A549 (cell line): ENCODE measurements around the gene CTAGE8.
"Not testable (repeated sequence)": the region's sequence is repeated elsewhere in the genome, so short reads cannot be mapped to it uniquely, and the experiment has no call there.

Experiments used
- KDM1A ChIP-seq: fragments of 200-600 bp; sonication (generic); IDR thresholded peaks from 2 replicates; pipeline ENCODE4 v1.6.1; 2016; ENCODE audit warnings: low read depth, mild to moderate bottlenecking
- SMC3 ChIP-seq: fragments of >200 bp; sonication (Bioruptor Twin); formaldehyde crosslinking; IDR thresholded peaks from 3 replicates; pipeline ENCODE4 v1.6.1; 2018; ENCODE audit warnings: inconsistent platforms

GRCh38 chr7:144311218-144311617, 42.1 kb upstream of the CTAGE8 start:
- TF ChIP-seq SMC3, KDM1A: not testable (repeated sequence)
